ENCODE results near the gene SLCO3A1. TPM values are rescaled to one million over a fixed set of nuclear protein-coding genes. Genes with fewer than 3 reads are reported as not detected.

Gene SLCO3A1
- total and polyA plus RNA-seq, 2 donors (not counting 1 experiment from before 2014, with no cell fraction given): 8.1 to 16.8 TPM

GRCh38 chr15:92121047-92121446, 267.5 kb downstream of the SLCO3A1 start:
- no peaks in the 10 kb centered on the region for H3K79me2 ChIP-seq (ENCODE audit: control insufficient read depth, insufficient read depth, low read length)
- H3K27me3 ChIP-seq (ENCODE audit: control insufficient read depth, insufficient read depth, low read length): no peaks in the 10 kb centered on the region
- no peak for DNase-seq (ENCODE audit: low read depth in 2 of 2)
- no peaks in the 10 kb centered on the region for H3K36me3 ChIP-seq (ENCODE audit: control insufficient read depth, insufficient read depth, low read length)
- H3K9me3 ChIP-seq (ENCODE audit: control insufficient read depth, insufficient read depth, low read depth, low read length): no peaks in the 10 kb centered on the region
- H3K4me1 ChIP-seq (ENCODE audit: control insufficient read depth, extremely low read depth, insufficient read depth, low read length): no peaks in the 10 kb centered on the region
- TF ChIP-seq CTCF (conservative IDR thresholded peaks at IDR 0.05 in 1 of 2, IDR thresholded peaks at IDR 0.05 in 1 of 2; ENCODE audit: low read depth in 1 of 2, low read length in 2 of 2): no peak
- no peak for TF ChIP-seq EZH2 (IDR thresholded peaks at IDR 0.05; ENCODE audit: low read length, missing control alignments)
- H4K20me1 ChIP-seq (ENCODE audit: control insufficient read depth, extremely low read depth, insufficient read depth, low read length): no peaks in the 10 kb centered on the region
- no peak overlapping the region for H3K9ac ChIP-seq (ENCODE audit: insufficient read depth, low read length)
- no peak overlapping the region for H3K4me3 ChIP-seq (replicated peaks in 1 of 4; ENCODE audit: control extremely low read depth in 1 of 4, insufficient read depth in 1 of 4, low read depth in 3 of 4, low read length in 4 of 4)
- no peak overlapping the region for H3K4me2 ChIP-seq (ENCODE audit: extremely low read depth, insufficient read depth, low read length)
- no peak overlapping the region for H3K27ac ChIP-seq (ENCODE audit: insufficient read depth, low read length)
- H2AFZ ChIP-seq (ENCODE audit: low read length): no peak overlapping the region

GRCh38 chr15:92122259-92122658, 268.8 kb downstream of the SLCO3A1 start:
- Histone ChIP-seq H3K9ac (ENCODE audit: insufficient read depth, low read length) (no peak overlapping the region), H3K9me3 (ENCODE audit: control insufficient read depth, insufficient read depth, low read depth, low read length) (no peaks in the 10 kb centered on the region), H3K4me2 (ENCODE audit: extremely low read depth, insufficient read depth, low read length) (no peak overlapping the region), H3K27me3 (ENCODE audit: control insufficient read depth, insufficient read depth, low read length) (no peaks in the 10 kb centered on the region), H3K79me2 (ENCODE audit: control insufficient read depth, insufficient read depth, low read length) (no peaks in the 10 kb centered on the region), H2AFZ (ENCODE audit: low read length) (no peak overlapping the region), H3K4me3 (replicated peaks in 1 of 4; ENCODE audit: control extremely low read depth in 1 of 4, insufficient read depth in 1 of 4, low read depth in 3 of 4, low read length in 4 of 4) (no peak overlapping the region), H3K36me3 (ENCODE audit: control insufficient read depth, insufficient read depth, low read length) (no peaks in the 10 kb centered on the region), H3K4me1 (ENCODE audit: control insufficient read depth, extremely low read depth, insufficient read depth, low read length) (no peaks in the 10 kb centered on the region), H3K27ac (ENCODE audit: insufficient read depth, low read length) (no peak overlapping the region), H4K20me1 (ENCODE audit: control insufficient read depth, extremely low read depth, insufficient read depth, low read length) (no peaks in the 10 kb centered on the region)
- no peak for TF ChIP-seq CTCF (conservative IDR thresholded peaks at IDR 0.05 in 1 of 2, IDR thresholded peaks at IDR 0.05 in 1 of 2; ENCODE audit: low read depth in 1 of 2, low read length in 2 of 2)
- TF ChIP-seq EZH2 (IDR thresholded peaks at IDR 0.05; ENCODE audit: low read length, missing control alignments): no peak
- no peak for DNase-seq (ENCODE audit: low read depth in 2 of 2)

GRCh38 chr15:92123962-92124656, 270.6 kb downstream of the SLCO3A1 start:
- Histone ChIP-seq H3K9me3 (ENCODE audit: control insufficient read depth, insufficient read depth, low read depth, low read length) (no peaks in the 10 kb centered on the region), H3K4me3 (replicated peaks in 1 of 4; ENCODE audit: control extremely low read depth in 1 of 4, insufficient read depth in 1 of 4, low read depth in 3 of 4, low read length in 4 of 4) (no peak overlapping the region), H3K27me3 (ENCODE audit: control insufficient read depth, insufficient read depth, low read length) (no peaks in the 10 kb centered on the region), H3K79me2 (ENCODE audit: control insufficient read depth, insufficient read depth, low read length) (no peaks in the 10 kb centered on the region), H4K20me1 (ENCODE audit: control insufficient read depth, extremely low read depth, insufficient read depth, low read length) (no peaks in the 10 kb centered on the region), H3K27ac (ENCODE audit: insufficient read depth, low read length) (no peak overlapping the region), H3K9ac (ENCODE audit: insufficient read depth, low read length) (no peak overlapping the region), H3K4me1 (ENCODE audit: control insufficient read depth, extremely low read depth, insufficient read depth, low read length) (no peaks in the 10 kb centered on the region), H2AFZ (ENCODE audit: low read length) (no peak overlapping the region), H3K36me3 (ENCODE audit: control insufficient read depth, insufficient read depth, low read length) (no peaks in the 10 kb centered on the region), H3K4me2 (ENCODE audit: extremely low read depth, insufficient read depth, low read length) (no peak overlapping the region)
- DNase-seq (ENCODE audit: low read depth in 2 of 2): no peak
- TF ChIP-seq CTCF (conservative IDR thresholded peaks at IDR 0.05 in 1 of 2, IDR thresholded peaks at IDR 0.05 in 1 of 2; ENCODE audit: low read depth in 1 of 2, low read length in 2 of 2) (no peak), EZH2 (IDR thresholded peaks at IDR 0.05; ENCODE audit: low read length, missing control alignments) (no peak)
